ENCODE measurements around the gene CYS1. TPM values are rescaled to one million over a fixed set of nuclear protein-coding genes. Genes with fewer than 3 reads are reported as not detected.

CYS1 gene
- total RNA-seq, 1 experiment from 2014 or later: 3.7 TPM

DNA sequence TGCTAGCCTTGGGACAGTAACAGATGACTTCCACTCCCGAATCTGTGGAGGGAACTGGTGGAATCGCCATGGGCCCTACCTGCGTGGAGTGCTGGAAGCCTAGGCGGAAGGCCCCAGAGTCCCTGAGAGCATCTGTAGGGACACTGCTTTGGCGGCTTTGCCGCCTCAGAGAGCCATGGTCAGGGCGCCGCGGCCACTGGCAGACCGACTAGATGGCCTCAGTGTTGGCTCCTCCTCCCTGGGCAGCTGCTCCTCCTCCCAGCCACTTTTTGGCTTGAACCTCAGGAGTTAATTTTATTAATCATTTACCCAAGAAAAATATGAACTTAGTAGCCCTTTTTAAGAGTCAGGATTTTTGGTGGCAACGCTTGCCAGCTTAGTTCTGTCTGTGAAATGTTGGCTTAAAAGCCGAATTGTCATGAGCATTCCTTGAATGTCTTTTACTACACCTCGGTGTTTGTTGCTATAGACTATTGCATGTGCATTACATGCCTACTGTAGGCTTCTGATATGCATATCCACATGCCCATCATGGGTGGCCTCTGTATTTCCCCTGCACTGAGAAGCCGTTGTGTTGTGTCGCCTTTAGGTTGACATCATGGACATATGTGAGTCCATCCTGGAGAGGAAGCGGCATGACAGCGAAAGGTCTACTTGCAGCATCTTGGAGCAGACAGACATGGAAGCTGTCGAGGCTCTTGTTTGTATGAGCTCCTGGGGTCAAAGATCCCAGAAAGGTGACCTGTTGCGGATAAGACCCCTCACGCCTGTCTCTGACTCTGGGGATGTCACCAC lies 34.5 kb downstream of the CYS1 start:
- Histone ChIP-seq H3K27me3 (ENCODE audit: insufficient read depth, low read length) (no peaks in the 10 kb centered on the region), H3K36me3 (ENCODE audit: control insufficient read depth in 1 of 2, insufficient read depth in 2 of 2, low read length in 2 of 2) (peaks cover 0 to 4% of the 10 kb centered on the region in 2 experiments; a peak in 2 of 4 replicates), H3K27ac (ENCODE audit: low read depth, low read length) (no peak overlapping the region), H3K9me3 (ENCODE audit: control insufficient read depth in 1 of 2, insufficient read depth in 1 of 2, low read depth in 1 of 2, low read length in 2 of 2) (peaks cover 4 to 8% of the 10 kb centered on the region in 2 experiments; a peak in 1 of 4 replicates), H3K79me2 (ENCODE audit: insufficient read depth, low read length) (no peaks in the 10 kb centered on the region), H3K4me3 (replicated peaks in 1 of 2; ENCODE audit: low read depth in 1 of 2, low read length in 2 of 2) (no peak overlapping the region), H3K9me2 (ENCODE audit: insufficient read depth) (no peaks in the 10 kb centered on the region), H2AFZ (ENCODE audit: low read depth, low read length, poor library complexity, severe bottlenecking) (no peak overlapping the region), H3K9ac (ENCODE audit: low read length) (no peak overlapping the region), H3K4me1 (ENCODE audit: control insufficient read depth in 1 of 2, insufficient read depth in 2 of 2, low read length in 2 of 2) (peaks cover 3 to 15% of the 10 kb centered on the region in 2 experiments; a peak in 1 of 4 replicates), H3K4me2 (ENCODE audit: low read length) (no peak overlapping the region), H4K20me1 (ENCODE audit: insufficient read depth) (no peaks in the 10 kb centered on the region)
- TF ChIP-seq YY1 (IDR thresholded peaks at IDR 0.05; ENCODE audit: extremely low read depth, insufficient replicate concordance, low read depth, low read length) (no peak), ELF1 (IDR thresholded peaks at IDR 0.05; ENCODE audit: borderline replicate concordance, low read depth) (no peak), SRF (IDR thresholded peaks at IDR 0.05; ENCODE audit: low read depth) (no peak), EGR1 (IDR thresholded peaks at IDR 0.05; ENCODE audit: low read depth) (no peak), CEBPB (IDR thresholded peaks at IDR 0.05; ENCODE audit: low read depth) (no peak), SP1 (IDR thresholded peaks at IDR 0.05; ENCODE audit: low read depth) (no peak), POLR2AphosphoS5 (IDR thresholded peaks at IDR 0.05; ENCODE audit: low read depth, low read length) (no peak), ZNF274 (IDR thresholded peaks at IDR 0.05; ENCODE audit: low read depth, low read length) (no peak), EZH2 (IDR thresholded peaks at IDR 0.05) (no peak), ZFX (IDR thresholded peaks at IDR 0.05) (no peak), POLR2A (IDR thresholded peaks at IDR 0.05; ENCODE audit: borderline replicate concordance, extremely low read depth, insufficient read depth, insufficient read length) (no peak)
- TF ChIP-seq, protein P1, sequence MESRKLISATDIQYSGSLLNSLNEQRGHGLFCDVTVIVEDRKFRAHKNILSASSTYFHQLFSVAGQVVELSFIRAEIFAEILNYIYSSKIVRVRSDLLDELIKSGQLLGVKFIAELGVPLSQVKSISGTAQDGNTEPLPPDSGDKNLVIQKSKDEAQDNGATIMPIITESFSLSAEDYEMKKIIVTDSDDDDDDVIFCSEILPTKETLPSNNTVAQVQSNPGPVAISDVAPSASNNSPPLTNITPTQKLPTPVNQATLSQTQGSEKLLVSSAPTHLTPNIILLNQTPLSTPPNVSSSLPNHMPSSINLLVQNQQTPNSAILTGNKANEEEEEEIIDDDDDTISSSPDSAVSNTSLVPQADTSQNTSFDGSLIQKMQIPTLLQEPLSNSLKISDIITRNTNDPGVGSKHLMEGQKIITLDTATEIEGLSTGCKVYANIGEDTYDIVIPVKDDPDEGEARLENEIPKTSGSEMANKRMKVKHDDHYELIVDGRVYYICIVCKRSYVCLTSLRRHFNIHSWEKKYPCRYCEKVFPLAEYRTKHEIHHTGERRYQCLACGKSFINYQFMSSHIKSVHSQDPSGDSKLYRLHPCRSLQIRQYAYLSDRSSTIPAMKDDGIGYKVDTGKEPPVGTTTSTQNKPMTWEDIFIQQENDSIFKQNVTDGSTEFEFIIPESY (IDR thresholded peaks at IDR 0.05; ENCODE audit: extremely low read depth, insufficient replicate concordance, low read length): no peak
- TF ChIP-seq, protein P2, sequence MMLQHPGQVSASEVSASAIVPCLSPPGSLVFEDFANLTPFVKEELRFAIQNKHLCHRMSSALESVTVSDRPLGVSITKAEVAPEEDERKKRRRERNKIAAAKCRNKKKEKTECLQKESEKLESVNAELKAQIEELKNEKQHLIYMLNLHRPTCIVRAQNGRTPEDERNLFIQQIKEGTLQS (IDR thresholded peaks at IDR 0.05): no peak
- TF ChIP-seq, protein P3, sequence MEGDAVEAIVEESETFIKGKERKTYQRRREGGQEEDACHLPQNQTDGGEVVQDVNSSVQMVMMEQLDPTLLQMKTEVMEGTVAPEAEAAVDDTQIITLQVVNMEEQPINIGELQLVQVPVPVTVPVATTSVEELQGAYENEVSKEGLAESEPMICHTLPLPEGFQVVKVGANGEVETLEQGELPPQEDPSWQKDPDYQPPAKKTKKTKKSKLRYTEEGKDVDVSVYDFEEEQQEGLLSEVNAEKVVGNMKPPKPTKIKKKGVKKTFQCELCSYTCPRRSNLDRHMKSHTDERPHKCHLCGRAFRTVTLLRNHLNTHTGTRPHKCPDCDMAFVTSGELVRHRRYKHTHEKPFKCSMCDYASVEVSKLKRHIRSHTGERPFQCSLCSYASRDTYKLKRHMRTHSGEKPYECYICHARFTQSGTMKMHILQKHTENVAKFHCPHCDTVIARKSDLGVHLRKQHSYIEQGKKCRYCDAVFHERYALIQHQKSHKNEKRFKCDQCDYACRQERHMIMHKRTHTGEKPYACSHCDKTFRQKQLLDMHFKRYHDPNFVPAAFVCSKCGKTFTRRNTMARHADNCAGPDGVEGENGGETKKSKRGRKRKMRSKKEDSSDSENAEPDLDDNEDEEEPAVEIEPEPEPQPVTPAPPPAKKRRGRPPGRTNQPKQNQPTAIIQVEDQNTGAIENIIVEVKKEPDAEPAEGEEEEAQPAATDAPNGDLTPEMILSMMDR (IDR thresholded peaks at IDR 0.05 in 2 of 3, conservative IDR thresholded peaks at IDR 0.05 in 1 of 3; ENCODE audit: borderline replicate concordance in 1 of 3, insufficient read depth in 1 of 3, low read depth in 2 of 3, low read length in 2 of 3): no peak
- intact Hi-C loops (cut with micrococcal nuclease): loop anchor here (10.0 kb wide), 1 partner anchor 491 kb away; the partner anchor contains the start of gene ADAM17
- ChIA-PET POLR2A (no interaction called here), RAD21 (ENCODE audit: low non-redundant PET in 1 of 2, low total read pairs in 2 of 2, uncharacterized antibody in 2 of 2, unreplicated experiment in 2 of 2) (no interaction called here), CTCF (interaction anchor here (0.6 to 6.0 kb wide), 4 partner anchors 22 to 246 kb away, joined by 3 to 36 read pairs (median 12); no protein-coding TSS in a partner anchor)
- BruUV-seq (replicated peaks): no TSS peak
- DNase-seq (ENCODE audit: low read depth, low spot score): no peak
- ATAC-seq: no peak
